ENCODE measurements around the gene STPG1.

DNA sequence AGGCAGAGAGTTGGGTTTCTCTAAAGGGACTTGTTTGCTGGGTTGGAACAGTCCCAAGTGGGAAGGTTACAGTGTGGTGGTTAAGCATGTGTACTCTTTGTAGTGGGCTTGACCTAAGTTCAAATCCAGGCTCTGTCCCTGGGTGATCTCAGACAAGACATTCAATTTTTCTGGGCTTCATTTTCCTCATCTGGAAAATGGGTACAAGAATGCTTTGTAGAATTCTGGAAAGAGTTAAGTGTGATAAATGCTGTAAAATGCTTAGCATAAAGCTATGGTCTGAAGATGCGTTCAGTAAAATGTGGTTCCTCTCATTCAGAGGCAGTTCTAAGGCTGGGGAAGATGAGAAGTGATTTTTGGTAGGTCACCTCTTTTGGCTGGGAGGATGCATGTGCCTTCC lies 93.6 kb downstream of the STPG1 start:
- TF ChIP-seq POLR2AphosphoS5 (IDR thresholded peaks at IDR 0.05) = no peak
- TF ChIP-seq, protein P1, sequence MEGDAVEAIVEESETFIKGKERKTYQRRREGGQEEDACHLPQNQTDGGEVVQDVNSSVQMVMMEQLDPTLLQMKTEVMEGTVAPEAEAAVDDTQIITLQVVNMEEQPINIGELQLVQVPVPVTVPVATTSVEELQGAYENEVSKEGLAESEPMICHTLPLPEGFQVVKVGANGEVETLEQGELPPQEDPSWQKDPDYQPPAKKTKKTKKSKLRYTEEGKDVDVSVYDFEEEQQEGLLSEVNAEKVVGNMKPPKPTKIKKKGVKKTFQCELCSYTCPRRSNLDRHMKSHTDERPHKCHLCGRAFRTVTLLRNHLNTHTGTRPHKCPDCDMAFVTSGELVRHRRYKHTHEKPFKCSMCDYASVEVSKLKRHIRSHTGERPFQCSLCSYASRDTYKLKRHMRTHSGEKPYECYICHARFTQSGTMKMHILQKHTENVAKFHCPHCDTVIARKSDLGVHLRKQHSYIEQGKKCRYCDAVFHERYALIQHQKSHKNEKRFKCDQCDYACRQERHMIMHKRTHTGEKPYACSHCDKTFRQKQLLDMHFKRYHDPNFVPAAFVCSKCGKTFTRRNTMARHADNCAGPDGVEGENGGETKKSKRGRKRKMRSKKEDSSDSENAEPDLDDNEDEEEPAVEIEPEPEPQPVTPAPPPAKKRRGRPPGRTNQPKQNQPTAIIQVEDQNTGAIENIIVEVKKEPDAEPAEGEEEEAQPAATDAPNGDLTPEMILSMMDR (IDR thresholded peaks at IDR 0.05) = no peak
- no peak for TF ChIP-seq POLR2A (IDR thresholded peaks at IDR 0.05)
